Activated B cell treated with CpG ODN at 0.5 μM for 24 hours (primary cell): ENCODE data around the gene DCPS. TPM values are rescaled to one million over a fixed set of nuclear protein-coding genes. Genes with fewer than 3 reads are reported as not detected.

Experiments
- ATAC-seq: fragments of 200-7000 bp; cut with Tn5 transposase; one replicate; pipeline ENCODE4 v1.10.0; 2021; ENCODE audit warnings: low read depth, mild to moderate bottlenecking, moderate library complexity
- CTCF ChIA-PET: fragments of 350-600 bp; sonication (Branson Sonifier 250); formaldehyde crosslinking; loops from one replicate; lab custom pipeline; 2021; ENCODE audit warnings: antibody characterized with exemption; lab: Charles Lee
- POLR2A ChIA-PET: fragments of 350-600 bp; sonication (Branson Sonifier 250); formaldehyde crosslinking; loops from one replicate; lab custom pipeline; 2021; ENCODE audit warnings: antibody characterized with exemption; lab: Charles Lee
- DNase-seq: peaks from one replicate; pipeline ENCODE4 v3.0.0; 2022
- H3K27ac Mint-ChIP-seq: one replicate; pipeline ENCODE4 v1.8.0; 2020; ENCODE audit warnings: mixed read lengths
- H3K27me3 Mint-ChIP-seq: one replicate; pipeline ENCODE4 v1.8.0; 2021; ENCODE audit warnings: mixed read lengths
- H3K36me3 Mint-ChIP-seq: one replicate; pipeline ENCODE4 v1.8.0; 2021; ENCODE audit warnings: low read depth, mixed read lengths
- H3K4me1 Mint-ChIP-seq: one replicate; pipeline ENCODE4 v1.8.0; 2021; ENCODE audit warnings: mixed read lengths
- H3K4me3 Mint-ChIP-seq: one replicate; pipeline ENCODE4 v1.8.0; 2020; ENCODE audit warnings: mild to moderate bottlenecking, mixed read lengths
- H3K9me3 Mint-ChIP-seq: one replicate; pipeline ENCODE4 v1.8.0; 2020; ENCODE audit warnings: mixed read lengths
- intact Hi-C: fragments of 100-400 bp; cut with micrococcal nuclease; formaldehyde crosslinking; loops from one replicate; pipeline ENCODE4 v1.15.1; 2024
- total RNA-seq: library from RNA; stranded (reverse); gene quantifications from 2 replicates; pipeline ENCODE4 v1.2.3, GENCODE V29; 2022
- TF ChIP-seq, protein P1 (sequence below): fragments of 200-600 bp; IDR thresholded peaks from one replicate; pipeline ENCODE4 v1.8.0; 2022; ENCODE audit warnings: antibody characterized with exemption, mild to moderate bottlenecking

The DCPS gene
- total RNA-seq, 1 donor from 2014 or later: 37.6 TPM

DNA sequence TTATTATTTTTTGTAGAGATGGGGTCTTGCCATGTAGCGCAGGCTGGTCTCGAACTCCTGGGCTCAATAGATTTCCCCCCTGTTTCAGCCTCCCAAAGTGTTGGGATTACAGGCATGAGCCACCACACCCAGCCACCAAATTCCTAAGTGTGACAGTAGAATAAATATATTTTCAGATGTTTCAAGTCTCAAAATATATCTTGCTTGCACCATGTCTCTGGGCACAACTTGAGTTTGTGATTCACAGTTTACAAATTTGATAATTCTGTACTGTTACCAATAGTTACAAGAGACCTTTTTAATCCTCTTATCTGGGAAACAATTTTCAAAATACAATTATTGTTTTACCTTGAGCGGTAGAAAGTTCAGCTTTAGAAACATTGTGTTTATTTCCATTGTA is 19.1 kb downstream of the DCPS start:
- Mint-ChIP-seq H3K36me3 (peaks cover 47% of the 10 kb centered on the region), H3K27me3 (no peaks in the 10 kb centered on the region), H3K4me3 (no peak overlapping the region), H3K27ac (no peak overlapping the region), H3K9me3 (no peaks in the 10 kb centered on the region), H3K4me1 (peaks cover 10% of the 10 kb centered on the region)
- DNase-seq (no peak), ATAC-seq (no peak)
- ChIA-PET CTCF (no interaction called here), POLR2A (no interaction called here)
- intact Hi-C loops: no loop called here
- TF ChIP-seq, protein P1, sequence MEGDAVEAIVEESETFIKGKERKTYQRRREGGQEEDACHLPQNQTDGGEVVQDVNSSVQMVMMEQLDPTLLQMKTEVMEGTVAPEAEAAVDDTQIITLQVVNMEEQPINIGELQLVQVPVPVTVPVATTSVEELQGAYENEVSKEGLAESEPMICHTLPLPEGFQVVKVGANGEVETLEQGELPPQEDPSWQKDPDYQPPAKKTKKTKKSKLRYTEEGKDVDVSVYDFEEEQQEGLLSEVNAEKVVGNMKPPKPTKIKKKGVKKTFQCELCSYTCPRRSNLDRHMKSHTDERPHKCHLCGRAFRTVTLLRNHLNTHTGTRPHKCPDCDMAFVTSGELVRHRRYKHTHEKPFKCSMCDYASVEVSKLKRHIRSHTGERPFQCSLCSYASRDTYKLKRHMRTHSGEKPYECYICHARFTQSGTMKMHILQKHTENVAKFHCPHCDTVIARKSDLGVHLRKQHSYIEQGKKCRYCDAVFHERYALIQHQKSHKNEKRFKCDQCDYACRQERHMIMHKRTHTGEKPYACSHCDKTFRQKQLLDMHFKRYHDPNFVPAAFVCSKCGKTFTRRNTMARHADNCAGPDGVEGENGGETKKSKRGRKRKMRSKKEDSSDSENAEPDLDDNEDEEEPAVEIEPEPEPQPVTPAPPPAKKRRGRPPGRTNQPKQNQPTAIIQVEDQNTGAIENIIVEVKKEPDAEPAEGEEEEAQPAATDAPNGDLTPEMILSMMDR: no peak

DNA sequence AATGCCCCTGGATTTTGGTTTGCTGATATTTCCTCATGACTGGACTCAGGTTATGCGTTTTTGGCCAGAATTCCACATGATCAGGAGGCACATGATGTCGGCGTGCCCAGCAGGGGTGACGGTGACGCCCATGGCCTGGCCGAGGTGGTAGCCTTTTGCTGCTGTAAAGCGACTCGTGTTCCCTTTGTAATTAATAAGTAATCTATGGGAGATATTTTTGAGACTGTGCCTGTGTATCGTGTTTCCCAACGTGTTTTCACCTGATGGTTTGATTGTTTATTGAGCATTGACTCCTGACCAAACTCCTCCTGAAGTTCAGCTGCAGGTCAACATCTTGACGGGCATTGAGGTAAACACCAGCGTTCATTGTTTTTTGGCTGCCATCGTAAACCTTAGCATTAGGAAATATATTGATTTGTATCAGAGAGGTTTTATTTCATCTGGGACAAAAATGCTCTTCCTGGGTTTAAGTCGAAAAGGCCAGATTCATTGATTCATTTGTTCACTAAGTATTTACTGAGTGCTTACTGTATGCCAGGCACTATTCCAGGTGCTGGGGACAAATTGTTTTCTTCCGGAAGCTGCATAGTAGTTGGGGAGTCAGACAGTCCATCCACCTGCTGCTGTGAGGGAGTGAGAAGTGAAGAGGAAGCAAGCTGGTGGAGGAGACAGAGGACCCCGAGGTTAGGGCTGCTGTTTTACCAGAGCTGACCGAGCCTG is 23.6 kb downstream of the DCPS start:
- ATAC-seq (no peak), DNase-seq (no peak)
- POLR2A ChIA-PET: no interaction called here
- H3K4me3 Mint-ChIP-seq: no peak overlapping the region
- no peaks in the 10 kb centered on the region for H3K9me3 Mint-ChIP-seq
- TF ChIP-seq, protein P1: no peak
- H3K4me1 Mint-ChIP-seq: no peaks in the 10 kb centered on the region
- CTCF ChIA-PET: no interaction called here
- no peak overlapping the region for H3K27ac Mint-ChIP-seq
- no peaks in the 10 kb centered on the region for H3K27me3 Mint-ChIP-seq
- peaks cover 63% of the 10 kb centered on the region for H3K36me3 Mint-ChIP-seq
- intact Hi-C loops: no loop called here

DNA sequence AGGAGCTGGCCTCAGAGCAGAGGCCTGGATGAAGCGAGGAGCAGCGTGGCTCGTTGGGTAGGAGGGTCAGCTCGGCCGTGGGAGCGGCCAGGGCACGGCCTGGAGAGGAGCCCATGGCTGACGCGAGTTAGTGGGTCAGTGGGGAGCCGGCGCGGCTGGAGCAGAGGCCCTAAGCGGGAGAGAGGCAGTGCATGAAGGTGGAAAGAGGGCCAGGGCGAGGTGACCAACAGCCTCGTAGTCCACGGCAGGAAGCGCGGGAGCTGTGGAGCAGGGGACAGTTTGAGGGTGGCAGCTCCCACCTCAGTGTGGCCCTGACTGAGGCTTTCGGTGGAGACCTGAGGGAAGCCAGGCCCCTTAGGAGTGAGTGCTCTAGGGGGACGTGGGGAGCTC is 24.1 kb downstream of the DCPS start:
- CTCF ChIA-PET: no interaction called here

DNA sequence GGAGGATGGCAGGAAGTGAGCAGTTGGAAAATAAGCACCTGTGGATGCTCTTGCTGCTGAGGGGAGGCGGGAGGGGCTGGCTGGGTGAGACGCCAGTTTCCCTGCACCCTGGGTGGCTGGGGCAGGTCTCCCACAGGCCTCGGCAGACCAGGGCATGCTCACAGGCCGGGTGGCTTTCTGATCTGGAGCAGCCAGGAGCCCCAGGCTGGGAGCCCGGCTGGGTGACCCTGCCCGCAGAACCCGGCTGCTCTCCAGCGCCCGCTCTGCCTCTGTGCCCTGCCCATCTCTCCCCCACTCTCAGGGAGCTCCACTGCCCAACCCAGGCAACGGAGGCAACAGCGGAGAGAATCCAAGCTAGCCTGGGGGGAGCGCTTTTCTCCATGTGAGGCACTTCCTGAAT is 24.6 kb downstream of the DCPS start:
- intact Hi-C loops: no loop called here
- H3K9me3 Mint-ChIP-seq: no peaks in the 10 kb centered on the region
- TF ChIP-seq, protein P1: no peak
- ChIA-PET CTCF (no interaction called here), POLR2A (no interaction called here)
- no peak overlapping the region for H3K27ac Mint-ChIP-seq
- no peak overlapping the region for H3K4me3 Mint-ChIP-seq
- no peak for DNase-seq
- H3K4me1 Mint-ChIP-seq: no peaks in the 10 kb centered on the region
- ATAC-seq: no peak
- no peaks in the 10 kb centered on the region for H3K27me3 Mint-ChIP-seq
- H3K36me3 Mint-ChIP-seq: peaks cover 66% of the 10 kb centered on the region

More for the DNA sequence above, 24.1 kb downstream of the DCPS start:
- intact Hi-C loops: no loop called here
- POLR2A ChIA-PET: no interaction called here
- Mint-ChIP-seq H3K4me3 (no peak overlapping the region), H3K4me1 (no peaks in the 10 kb centered on the region), H3K36me3 (peaks cover 63% of the 10 kb centered on the region), H3K27ac (no peak overlapping the region), H3K9me3 (no peaks in the 10 kb centered on the region), H3K27me3 (no peaks in the 10 kb centered on the region)
- TF ChIP-seq, protein P1: no peak
- DNase-seq (no peak), ATAC-seq (no peak)

DNA sequence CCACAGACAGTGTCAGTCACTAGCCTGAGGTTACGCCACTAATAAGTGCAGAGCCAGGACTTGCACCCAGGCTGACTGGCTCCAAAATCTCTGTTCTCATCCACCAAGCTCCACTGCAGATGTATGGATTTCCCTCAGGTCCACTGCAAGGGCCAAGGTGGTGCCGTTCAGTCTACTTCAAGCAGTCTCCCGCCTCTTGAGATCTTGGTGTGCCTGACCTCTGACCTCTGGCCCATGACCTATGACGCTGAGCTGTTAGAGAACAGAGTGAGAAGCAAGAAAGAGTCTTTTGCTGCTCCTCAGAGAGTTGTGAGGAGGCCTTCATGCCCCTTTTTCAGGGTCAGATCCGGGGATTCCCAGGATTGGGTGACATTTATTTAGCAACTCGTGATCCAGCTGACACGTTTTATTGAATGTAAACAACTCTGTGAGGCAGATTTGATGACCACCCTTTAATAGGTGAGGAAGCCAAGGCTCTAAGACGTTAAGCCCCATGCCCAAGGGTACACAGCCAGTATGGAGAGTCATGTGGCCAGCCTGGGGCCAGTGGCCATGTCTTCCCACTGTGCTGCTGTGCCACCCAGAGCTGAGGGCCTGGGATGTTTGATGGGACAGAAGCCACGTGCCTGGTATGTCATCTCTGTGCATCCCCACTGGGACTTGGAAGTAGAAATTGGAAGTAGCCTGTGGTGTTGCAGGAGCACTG is 25.2 kb downstream of the DCPS start:
- Mint-ChIP-seq H3K27me3 (no peaks in the 10 kb centered on the region), H3K27ac (no peak overlapping the region), H3K36me3 (peaks cover 69% of the 10 kb centered on the region), H3K4me3 (no peak overlapping the region), H3K9me3 (no peaks in the 10 kb centered on the region), H3K4me1 (no peaks in the 10 kb centered on the region)
- POLR2A ChIA-PET: interaction anchor here (1.2 kb wide), 1 partner anchor 60 kb away, joined by 3 read pairs; the partner anchor contains the start of gene FOXRED1
- CTCF ChIA-PET: interaction anchor here (1.6 kb wide), 1 partner anchor 18 kb away, joined by 4 read pairs; no protein-coding TSS in a partner anchor
- DNase-seq (no peak), ATAC-seq (no peak)
- intact Hi-C loops: no loop called here
- TF ChIP-seq, protein P1: no peak
